Smooth muscle cell of the coronary artery (primary cell): ENCODE measurements around the gene SEC23IP. TPM values are rescaled to one million over a fixed set of nuclear protein-coding genes. Genes with fewer than 3 reads are reported as not detected.

Experiments
- total RNA-seq: library from RNA; depleted of rRNA; stranded (reverse); fragments of >200 nt; gene quantifications from 2 replicates; pipeline ENCODE4 v1.2.3, GENCODE V29; 2014; ENCODE audit warnings: low replicate concordance

The SEC23IP gene
- total RNA-seq = 19.0 and 27.1 TPM in 2 replicates

GRCh38 chr10:119892188-119893065 lies at the start of gene SEC23IP:
TSS of gene SEC23IP (plus strand) at chr10:119892730. CDS start at chr10:119892783, 53 bp downstream.

GRCh38 chr10:119872610-119872859 lies 20.0 kb upstream of the SEC23IP start, which contains the start of gene MCMBP:
TSS of gene MCMBP (minus strand) at chr10:119872843. CDS start at chr10:119872584, 259 bp downstream.

Other genes starting within 250 kb of the SEC23IP start
- 2.5 and 12.1 TPM in 2 replicates for gene BAG3, start 241.3 kb upstream of the SEC23IP start, total RNA-seq
- gene INPP5F, start 166.7 kb upstream of the SEC23IP start, total RNA-seq = 9.6 and 25.8 TPM in 2 replicates
- 35.8 and 36.8 TPM in 2 replicates for gene MCMBP, start 19.9 kb upstream of the SEC23IP start, total RNA-seq